Nephron (organoid): ENCODE results near the gene PPFIBP2.

Experiments
- H3K27ac Mint-ChIP-seq, 3 experiments: 2 replicates each; pipeline ENCODE4 v1.8.0; 2020; ENCODE audit warnings: mixed read lengths in 3 of 3, mild to moderate bottlenecking in 2 of 3, moderate library complexity in 1 of 3
- H3K27me3 Mint-ChIP-seq: 2 replicates; pipeline ENCODE4 v1.8.0; 2021; ENCODE audit warnings: low read depth, mild to moderate bottlenecking, moderate library complexity, mixed read lengths
- H3K36me3 Mint-ChIP-seq: 2 replicates; pipeline ENCODE4 v1.8.0; 2020; ENCODE audit warnings: low read depth, mixed read lengths
- H3K4me1 Mint-ChIP-seq: 2 replicates; pipeline ENCODE4 v1.8.0; 2020; ENCODE audit warnings: mixed read lengths
- H3K4me3 Mint-ChIP-seq, 3 experiments: 2 replicates each; pipeline ENCODE4 v1.8.0; 2020; ENCODE audit warnings: mild to moderate bottlenecking in 3 of 3, mixed read lengths in 3 of 3, moderate library complexity in 2 of 3
- H3K9me3 Mint-ChIP-seq: 2 replicates; pipeline ENCODE4 v1.8.0; 2020; ENCODE audit warnings: mixed read lengths
- CTCF ChIP-seq, 3 experiments: fragments of 200-600 bp; sonication (generic); IDR thresholded peaks; one replicate each; pipeline ENCODE4 v1.5.0; 2021; ENCODE audit warnings: antibody characterized with exemption in 3 of 3; ENCODE audit not compliant: unreplicated experiment in 3 of 3

The PPFIBP2 gene

GRCh38 chr11:7543302-7543701 is 29.5 kb downstream of the PPFIBP2 start:
- H3K4me1 Mint-ChIP-seq, result peaks cover 33% of the 10 kb centered on the region
- no peaks in the 10 kb centered on the region for H3K9me3 Mint-ChIP-seq
- H3K27me3 Mint-ChIP-seq, result peaks cover 21% of the 10 kb centered on the region
- no peak for TF ChIP-seq CTCF (IDR thresholded peaks at IDR 0.05; ENCODE audit: unreplicated experiment in 3 of 3)
- no peak overlapping the region for H3K4me3 Mint-ChIP-seq
- H3K36me3 Mint-ChIP-seq, result no peaks in the 10 kb centered on the region
- no peak overlapping the region for H3K27ac Mint-ChIP-seq

- no peak overlapping the region for H3K4me3 Mint-ChIP-seq
- H3K9me3 Mint-ChIP-seq, result no peaks in the 10 kb centered on the region
- H3K4me1 Mint-ChIP-seq, result peaks cover 33% of the 10 kb centered on the region
- H3K27me3 Mint-ChIP-seq, result peaks cover 15% of the 10 kb centered on the region
- H3K36me3 Mint-ChIP-seq, result no peaks in the 10 kb centered on the region
- no peak overlapping the region for H3K27ac Mint-ChIP-seq
- TF ChIP-seq CTCF (IDR thresholded peaks at IDR 0.05; ENCODE audit: unreplicated experiment in 3 of 3), result no peak
Measured at GRCh38 chr11:7544021-7544420, 30.2 kb downstream of the PPFIBP2 start.

GRCh38 chr11:7545611-7546010 is 31.8 kb downstream of the PPFIBP2 start:
- TF ChIP-seq CTCF (IDR thresholded peaks at IDR 0.05; ENCODE audit: unreplicated experiment in 3 of 3), result no peak
- Mint-ChIP-seq H3K9me3 (no peaks in the 10 kb centered on the region), H3K27me3 (peaks cover 9% of the 10 kb centered on the region)

GRCh38 chr11:7546324-7546791 is 32.6 kb downstream of the PPFIBP2 start:
- no peak for TF ChIP-seq CTCF (IDR thresholded peaks at IDR 0.05; ENCODE audit: unreplicated experiment in 3 of 3)
- Mint-ChIP-seq H3K4me1 (peaks cover 33% of the 10 kb centered on the region), H3K27ac (no peak overlapping the region), H3K27me3 (peaks cover 4% of the 10 kb centered on the region), H3K9me3 (no peaks in the 10 kb centered on the region), H3K36me3 (peaks cover 6% of the 10 kb centered on the region), H3K4me3 (no peak overlapping the region)

More at GRCh38 chr11:7545611-7546010, 31.8 kb downstream of the PPFIBP2 start:
- no peak overlapping the region for H3K27ac Mint-ChIP-seq
- peaks cover 33% of the 10 kb centered on the region for H3K4me1 Mint-ChIP-seq
- H3K36me3 Mint-ChIP-seq, result peaks cover 6% of the 10 kb centered on the region
- H3K4me3 Mint-ChIP-seq, result no peak overlapping the region

GRCh38 chr11:7547687-7548086 is 33.9 kb downstream of the PPFIBP2 start:
- no peaks in the 10 kb centered on the region for H3K9me3 Mint-ChIP-seq
- no peak for TF ChIP-seq CTCF (IDR thresholded peaks at IDR 0.05; ENCODE audit: unreplicated experiment in 3 of 3)
- H3K36me3 Mint-ChIP-seq, result peaks cover 6% of the 10 kb centered on the region
- peaks cover 21% of the 10 kb centered on the region for H3K4me1 Mint-ChIP-seq
- no peaks in the 10 kb centered on the region for H3K27me3 Mint-ChIP-seq
- H3K27ac Mint-ChIP-seq, result no peak overlapping the region
- no peak overlapping the region for H3K4me3 Mint-ChIP-seq

- H3K9me3 Mint-ChIP-seq, result no peaks in the 10 kb centered on the region
Measured at GRCh38 chr11:7548659-7549274, 35.0 kb downstream of the PPFIBP2 start.

More at GRCh38 chr11:7548659-7549274, 35.0 kb downstream of the PPFIBP2 start:
- peak in 1 of 3 experiments; percentile 16 for TF ChIP-seq CTCF (IDR thresholded peaks at IDR 0.05; ENCODE audit: unreplicated experiment in 3 of 3)
- no peaks in the 10 kb centered on the region for H3K27me3 Mint-ChIP-seq
- H3K4me3 Mint-ChIP-seq, result no peak overlapping the region
- H3K27ac Mint-ChIP-seq, result no peak overlapping the region
- peaks cover 10% of the 10 kb centered on the region for H3K4me1 Mint-ChIP-seq
- H3K36me3 Mint-ChIP-seq, result peaks cover 6% of the 10 kb centered on the region
